B cell (primary cell): ENCODE results near the gene CARD10. TPM values are rescaled to one million over a fixed set of nuclear protein-coding genes. Genes with fewer than 3 reads are reported as not detected.
"Not testable (repeated sequence)": the region's sequence is repeated elsewhere in the genome, so short reads cannot be mapped to it uniquely, and the experiment has no call there.

Source experiments
- ATAC-seq: fragments of 200-7000 bp; cut with Tn5 transposase; one replicate; pipeline ENCODE4 v1.10.0; 2021; ENCODE audit warnings: low read depth, mild to moderate bottlenecking, moderate number of reproducible peaks, moderate library complexity
- CTCF ChIA-PET: fragments of 350-600 bp; sonication (Branson Sonifier 250); formaldehyde crosslinking; loops from one replicate; lab custom pipeline; 2021; ENCODE audit warnings: antibody characterized with exemption, inconsistent platforms; lab: Charles Lee
- POLR2A ChIA-PET: fragments of 350-600 bp; sonication (Branson Sonifier 250); formaldehyde crosslinking; loops from one replicate; lab custom pipeline; 2021; ENCODE audit warnings: antibody characterized with exemption; lab: Charles Lee
- DNase-seq: peaks from one replicate; pipeline ENCODE4 v3.0.0; 2013
- H2AFZ ChIP-seq: 2 replicates; pipeline ENCODE4 v1.6.1; 2012; ENCODE audit warnings: mild to moderate bottlenecking, low read depth, low read length; ENCODE audit not compliant: insufficient read depth, poor library complexity, severe bottlenecking
- H3K27ac ChIP-seq, 2 donors: 1 replicate in 1 of 2; 2 replicates in 1 of 2; pipeline ENCODE4 v1.5.1; 2012 to 2013; ENCODE audit warnings: low read length in 2 of 2, mild to moderate bottlenecking in 2 of 2, moderate library complexity in 1 of 2
- H3K27me3 ChIP-seq, 4 experiments: fragments of 200-600 bp in 1 of 4; sonication (generic) in 1 of 4; replicated peaks in 1 of 4; 1 replicate in 2 of 4; 2 replicates in 2 of 4; pipeline versions ENCODE4 v1.6.1 to v1.7.0; 2013 to 2016; ENCODE audit warnings: low read length in 3 of 4, mild to moderate bottlenecking in 2 of 4, mixed read lengths in 1 of 4, moderate library complexity in 1 of 4; ENCODE audit not compliant: insufficient read depth in 4 of 4, control insufficient read depth in 3 of 4; ENCODE audit errors: control extremely low read depth in 1 of 4
- H3K36me3 ChIP-seq, 2 experiments: replicated peaks in 1 of 2; 1 replicate in 1 of 2; 2 replicates in 1 of 2; pipeline versions ENCODE4 v1.6.1 to v1.7.1; 2013; ENCODE audit warnings: low read length in 1 of 2; ENCODE audit not compliant: insufficient read depth in 2 of 2, control insufficient read depth in 1 of 2; ENCODE audit errors: control extremely low read depth in 1 of 2, extremely low read depth in 1 of 2
- H3K4me1 ChIP-seq, 2 donors: fragments of 200-600 bp in 1 of 2; sonication (generic) in 1 of 2; 1 replicate in 1 of 2; 2 replicates in 1 of 2; pipeline versions ENCODE4 v1.5.1 to v1.6.1; 2013 to 2017; ENCODE audit warnings: low read length in 2 of 2; ENCODE audit not compliant: control insufficient read depth in 2 of 2, insufficient read depth in 2 of 2
- H3K4me2 ChIP-seq: replicated peaks from 2 replicates; pipeline ENCODE3; 2012; ENCODE audit warnings: mild to moderate bottlenecking, low read depth, low read length; ENCODE audit not compliant: poor library complexity, severe bottlenecking
- H3K4me3 ChIP-seq, 5 experiments: fragments of 200-600 bp in 1 of 5; sonication (generic) in 1 of 5; 1 replicate in 3 of 5; 2 replicates in 2 of 5; pipeline versions ENCODE4 v1.5.1 to v1.7.0; 2011 to 2016; ENCODE audit warnings: low read length in 4 of 5, mild to moderate bottlenecking in 4 of 5, low read depth in 2 of 5, control low read depth in 1 of 5, moderate library complexity in 1 of 5; ENCODE audit not compliant: insufficient read depth in 1 of 5; ENCODE audit errors: control extremely low read depth in 1 of 5, extremely low read depth in 1 of 5
- H3K79me2 ChIP-seq: fragments of 200-600 bp; sonication (generic); one replicate; pipeline ENCODE4 v1.6.0; 2016; ENCODE audit warnings: low read length; ENCODE audit not compliant: control insufficient read depth, insufficient read depth
- H3K9ac ChIP-seq: fragments of 200-600 bp; sonication (generic); 2 replicates; pipeline ENCODE4 v1.6.1; 2017; ENCODE audit warnings: mild to moderate bottlenecking, low read length, moderate library complexity
- H3K9me3 ChIP-seq, 3 donors: one replicate each; pipeline versions ENCODE4 v1.6.1 to v1.7.1; 2013; ENCODE audit warnings: low read length in 2 of 3; ENCODE audit not compliant: control insufficient read depth in 2 of 3, insufficient read depth in 1 of 3; ENCODE audit errors: control extremely low read depth in 1 of 3
- H4K20me1 ChIP-seq: 2 replicates; pipeline ENCODE4 v1.6.0; 2012; ENCODE audit warnings: mild to moderate bottlenecking, low read length; ENCODE audit not compliant: insufficient read depth, control insufficient read depth, poor library complexity, severe bottlenecking
- H3K27ac Mint-ChIP-seq: one replicate; pipeline ENCODE4 v1.8.0; 2021; ENCODE audit warnings: mixed read lengths
- H3K27me3 Mint-ChIP-seq: one replicate; pipeline ENCODE4 v1.8.0; 2021; ENCODE audit warnings: mixed read lengths
- H3K4me1 Mint-ChIP-seq: one replicate; pipeline ENCODE4 v1.8.0; 2021; ENCODE audit warnings: mixed read lengths
- H3K4me3 Mint-ChIP-seq: one replicate; pipeline ENCODE4 v1.8.0; 2021; ENCODE audit warnings: mixed read lengths
- H3K9me3 Mint-ChIP-seq: one replicate; pipeline ENCODE4 v1.8.0; 2022; ENCODE audit warnings: mixed read lengths; ENCODE audit not compliant: insufficient read depth
- WGBS: methylation state at CpG from one replicate; pipeline ENCODE4 v1.1.5; 2013; ENCODE audit warnings: missing lambda C conversion rate; ENCODE audit not compliant: insufficient coverage; 5-methylcytosine and 5-hydroxymethylcytosine counted together
- intact Hi-C: fragments of 100-400 bp; cut with micrococcal nuclease; formaldehyde crosslinking; loops from one replicate; pipeline ENCODE4 v1.10.0; 2022
- polyA plus RNA-seq: library from polyadenylated mRNA; depleted of rRNA; stranded (reverse); fragments of >200 nt; gene quantifications from 2 replicates; pipeline ENCODE4 v1.2.3, GENCODE V29; 2012
- total RNA-seq, 2 donors: library from RNA; stranded (reverse); fragments of 120-200 nt in 1 of 2; gene quantifications; 1 replicate in 1 of 2; 2 replicates in 1 of 2; pipeline versions ENCODE4 v1.2.3 to v1.2.4, GENCODE V29; 2013 to 2022

CARD10 gene
- total and polyA plus RNA-seq, 2 donors (not counting 1 experiment from before 2014, with no cell fraction given): not detected

GRCh38 chr22:37542416-37542815 is 23.2 kb upstream of the CARD10 start:
- H3K4me3 Mint-ChIP-seq, intact Hi-C loops, H3K4me3 ChIP-seq, H3K9me3 ChIP-seq, H4K20me1 ChIP-seq, H3K36me3 ChIP-seq, ATAC-seq, H2AFZ ChIP-seq, H3K27ac Mint-ChIP-seq, H3K27ac ChIP-seq, H3K79me2 ChIP-seq, H3K4me2 ChIP-seq, H3K9ac ChIP-seq, DNase-seq, H3K9me3 Mint-ChIP-seq: not testable (repeated sequence)
- H3K4me1 Mint-ChIP-seq: peaks cover 26% of the 10 kb centered on the region
- ChIA-PET POLR2A (interaction anchor here (0.6 kb wide), 1 partner anchor 23 kb away, joined by 12 read pairs; no protein-coding TSS in a partner anchor), CTCF (interaction anchor here (0.6 to 8.0 kb wide), 5 partner anchors 20 to 749 kb away, joined by 3 to 278 read pairs (median 9); partner anchors contain the start of gene CDC42EP1)
- peaks cover 21% of the 10 kb centered on the region for H3K27me3 Mint-ChIP-seq
- no CpG with 5 or more reads among the region's 4 CpGs for WGBS
- H3K4me1 ChIP-seq: peaks cover 26 to 42% of the 10 kb centered on the region in 2 donors
- H3K27me3 ChIP-seq: peaks cover 0 to 20% (median 2%) of the 10 kb centered on the region in 4 experiments

DNA sequence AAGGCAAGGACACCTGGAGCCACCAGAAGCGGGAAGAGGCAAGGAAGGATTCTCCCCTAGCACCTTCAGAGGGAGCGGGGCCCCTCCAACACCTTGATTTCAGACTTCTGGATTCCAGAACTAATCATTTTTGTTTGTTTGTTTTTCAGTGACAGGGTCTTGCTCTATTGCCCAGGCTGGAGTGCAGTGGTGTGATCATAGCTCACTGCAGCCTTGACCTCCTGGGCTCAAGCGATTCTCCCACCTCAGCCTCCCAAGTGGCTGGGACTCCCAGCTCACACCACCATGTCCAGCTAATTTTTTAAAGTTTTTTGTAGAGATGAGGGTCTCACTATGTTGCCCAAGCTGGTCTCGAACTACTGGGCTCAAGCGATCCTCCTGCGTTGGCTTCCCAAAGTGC is 20.6 kb upstream of the CARD10 start:
- peaks cover 21% of the 10 kb centered on the region for H3K4me1 Mint-ChIP-seq
- WGBS: 96% methylated on average over 4 of the region's 6 CpGs
- Histone ChIP-seq H3K4me1 (peaks cover 17 to 29% of the 10 kb centered on the region in 2 donors), H3K27me3 (peaks cover 0 to 11% (median 2%) of the 10 kb centered on the region in 4 experiments)
- H3K4me2 ChIP-seq, H4K20me1 ChIP-seq, H3K4me3 Mint-ChIP-seq, ATAC-seq, H3K4me3 ChIP-seq, H3K9me3 ChIP-seq, H3K9ac ChIP-seq, DNase-seq, H3K36me3 ChIP-seq, H2AFZ ChIP-seq, POLR2A ChIA-PET, H3K79me2 ChIP-seq, H3K27ac ChIP-seq, H3K27ac Mint-ChIP-seq, H3K9me3 Mint-ChIP-seq: not testable (repeated sequence)
- peaks cover 21% of the 10 kb centered on the region for H3K27me3 Mint-ChIP-seq
- CTCF ChIA-PET: interaction anchor here (1.0 to 8.0 kb wide), 13 partner anchors 9 to 324 kb away, joined by 3 to 278 read pairs (median 8); partner anchors contain the start of genes CDC42EP1, GGA1 and LGALS2
- intact Hi-C loops: loop anchor here (2.0 kb wide), 1 partner anchor 323 kb away; no protein-coding TSS in a partner anchor
